HG03558 (cell line): Measurements from ENCODE around the gene SLC40A1.

Source experiments
- ATAC-seq: cut with Tn5 transposase; IDR thresholded peaks from one replicate; pipeline ENCODE4 v1.9.1; 2021; ENCODE audit warnings: moderate number of reproducible peaks; ENCODE audit not compliant: unreplicated experiment; ENCODE audit errors: extremely low read depth

The SLC40A1 gene

DNA sequence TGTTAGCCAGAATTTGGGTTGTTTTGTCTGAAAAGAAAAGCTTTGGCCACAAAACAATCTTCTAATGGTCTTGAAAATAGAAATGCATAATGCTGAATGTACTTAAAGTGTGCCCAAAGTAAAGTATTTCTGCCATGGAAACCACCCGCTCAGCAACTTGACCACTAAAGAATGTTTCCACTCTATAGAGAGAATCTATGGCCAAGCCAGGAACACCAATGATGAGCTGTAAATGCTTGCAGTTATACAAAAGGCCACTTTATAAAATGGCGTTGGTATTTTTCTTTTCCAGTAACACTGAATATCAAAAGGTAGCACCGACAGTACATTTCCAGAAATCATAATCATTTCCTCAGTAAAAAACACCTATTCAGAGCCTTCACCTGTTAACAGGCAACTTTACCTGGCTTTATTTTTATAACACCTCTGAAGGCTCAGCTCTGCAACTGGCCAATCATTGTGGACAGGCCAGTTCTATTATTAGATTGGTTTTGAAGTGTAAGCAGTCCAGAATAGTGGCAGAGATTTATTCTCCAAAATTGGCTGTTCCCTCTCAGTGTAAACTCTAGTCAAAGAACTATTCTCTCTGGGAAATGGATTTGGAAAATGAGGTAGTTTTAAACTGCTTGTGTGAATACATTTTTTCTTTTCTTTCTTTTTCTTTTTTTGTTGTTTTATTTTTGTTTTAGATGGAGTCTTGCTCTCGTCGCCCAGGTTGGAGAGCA, 36.1 kb downstream of the SLC40A1 start:
- no peak for ATAC-seq

GRCh38 chr2:189543367-189543766, 37.2 kb downstream of the SLC40A1 start:
- ATAC-seq, result no peak

DNA sequence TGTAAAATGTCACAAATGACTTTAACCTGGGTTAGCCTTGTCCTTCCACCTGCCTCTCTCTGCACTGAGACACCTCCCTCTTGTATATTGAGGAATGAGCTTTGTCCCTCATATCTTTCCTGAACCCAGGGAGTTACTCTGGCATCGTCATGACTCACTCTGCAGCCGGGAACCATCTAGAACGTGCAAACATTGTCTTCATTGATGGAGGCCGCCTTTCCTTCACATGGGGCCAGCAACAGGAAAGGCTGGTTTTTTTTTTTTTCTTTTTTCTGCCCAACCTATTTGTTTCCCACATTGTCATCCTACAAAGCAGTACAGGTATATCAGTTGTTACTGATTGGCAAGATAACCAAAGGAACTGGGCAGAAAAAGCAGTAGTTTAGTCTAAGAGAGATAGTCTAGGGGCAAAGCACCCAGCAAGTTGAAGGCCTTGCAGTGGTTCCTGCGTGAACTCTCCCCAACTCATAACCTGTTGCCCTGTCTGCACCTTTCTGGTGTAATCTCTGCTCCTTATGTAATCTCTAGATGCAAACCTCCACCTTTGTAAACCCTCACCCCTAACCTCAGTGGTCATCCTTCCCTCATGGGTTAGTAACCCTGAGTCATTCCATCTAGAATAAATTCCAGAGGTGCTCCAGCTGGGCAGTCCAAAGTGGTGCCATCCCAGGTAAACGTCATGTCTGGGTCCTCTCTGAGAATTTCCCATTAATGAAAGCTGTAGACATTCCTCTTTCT, 38.3 kb downstream of the SLC40A1 start:
- ATAC-seq, result no peak

- no peak for ATAC-seq
These were observed 39.0 kb downstream of the SLC40A1 start for GRCh38 chr2:189541591-189541990.

DNA sequence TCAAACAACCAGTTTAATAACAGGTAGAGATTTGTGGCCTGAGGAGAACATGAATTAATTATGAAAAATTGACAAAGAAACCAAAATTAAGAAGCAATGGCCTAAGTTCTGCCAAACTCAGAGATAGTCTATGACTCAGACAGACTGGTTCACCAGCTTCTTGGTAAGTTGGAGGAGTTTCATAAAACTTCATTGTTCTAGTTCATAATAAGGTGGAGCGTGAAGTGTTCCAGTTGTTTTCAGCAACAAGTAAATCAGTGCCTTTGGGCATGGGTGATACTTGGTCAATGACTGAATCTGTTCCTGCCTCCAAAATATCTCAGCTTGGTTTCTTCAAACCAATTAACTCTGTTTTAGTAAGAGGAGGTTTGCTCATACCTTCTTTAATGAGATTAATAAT, 40.0 kb downstream of the SLC40A1 start:
- ATAC-seq, result no peak

- no peak for ATAC-seq
These were observed 42.2 kb downstream of the SLC40A1 start for GRCh38 chr2:189538402-189538801.

- ATAC-seq, result no peak
These were observed 43.8 kb downstream of the SLC40A1 start for GRCh38 chr2:189536830-189537229.

DNA sequence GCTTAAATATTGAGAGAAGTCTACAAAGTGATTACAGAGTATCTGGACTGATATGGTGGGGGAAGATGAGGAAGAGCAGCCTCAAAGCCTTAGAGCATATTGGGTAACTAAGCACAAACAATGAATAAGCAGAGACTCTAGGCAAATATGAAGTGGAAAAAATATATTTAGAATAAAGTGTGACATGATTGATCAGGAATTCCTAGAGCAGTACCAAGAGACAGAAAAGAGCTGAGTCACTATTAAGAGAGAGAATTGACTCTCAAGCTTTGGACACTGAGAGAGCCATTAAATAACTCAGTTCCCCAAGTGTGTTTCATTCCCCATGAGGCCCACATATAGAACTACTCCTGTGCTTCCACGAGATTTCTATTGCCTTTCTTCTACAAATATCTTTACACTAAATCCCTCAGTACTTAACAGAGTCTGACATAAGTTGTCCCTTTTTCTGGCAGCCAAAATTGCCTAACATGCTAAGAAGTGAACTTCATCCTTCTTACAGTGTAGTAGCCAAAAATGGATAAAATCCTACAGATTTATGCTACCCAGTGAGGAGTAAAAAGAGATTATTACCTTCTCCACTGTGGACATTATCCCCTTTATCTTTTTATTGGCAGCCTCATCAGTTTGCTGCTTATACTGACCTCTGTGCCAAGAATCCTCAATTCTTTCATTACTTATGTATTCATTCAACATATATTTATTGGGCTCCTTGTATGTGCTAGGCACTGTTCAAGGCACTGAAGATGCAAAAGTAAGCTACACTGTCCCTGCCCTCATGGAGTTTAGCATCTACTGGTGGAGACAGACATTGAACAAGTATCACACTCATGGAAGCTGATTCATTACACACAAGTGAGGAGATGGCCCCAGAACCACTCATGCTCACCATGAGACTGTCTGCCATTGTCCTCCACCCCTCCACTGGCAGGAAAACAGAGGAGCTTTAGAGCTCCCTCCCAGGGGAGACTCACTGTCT, 45.4 kb downstream of the SLC40A1 start:
- ATAC-seq, result no peak

GRCh38 chr2:189533288-189534035, 47.1 kb downstream of the SLC40A1 start:
- no peak for ATAC-seq

- ATAC-seq, result no peak
These were observed 49.5 kb downstream of the SLC40A1 start for GRCh38 chr2:189530965-189531637.

- ATAC-seq, result no peak
These were observed 52.0 kb downstream of the SLC40A1 start for GRCh38 chr2:189528617-189529016.

- no peak for ATAC-seq
These were observed 52.6 kb downstream of the SLC40A1 start for GRCh38 chr2:189527812-189528592.

GRCh38 chr2:189527041-189527750, 53.4 kb downstream of the SLC40A1 start:
- ATAC-seq, result no peak

DNA sequence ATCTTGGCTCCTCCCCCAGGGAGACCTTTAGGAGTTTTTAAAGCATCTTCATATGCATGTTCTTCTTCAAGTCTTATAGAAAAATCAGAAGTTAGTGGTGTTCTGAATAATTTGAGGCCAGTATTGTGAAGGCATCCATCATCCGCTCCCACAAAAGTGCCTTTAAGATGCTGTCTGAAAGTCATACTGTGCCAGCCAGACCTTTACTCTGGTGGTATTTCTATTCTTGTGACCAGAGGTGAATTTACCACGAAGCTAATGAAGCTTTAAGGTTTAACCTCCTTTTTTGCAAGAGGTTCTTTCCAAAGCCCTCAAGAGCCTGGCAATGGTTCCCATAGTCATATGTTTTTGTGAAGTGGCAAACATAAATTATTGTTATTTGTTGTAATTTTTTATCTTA, 54.3 kb downstream of the SLC40A1 start:
- ATAC-seq, result no peak

- no peak for ATAC-seq
These were observed 55.8 kb downstream of the SLC40A1 start for GRCh38 chr2:189524746-189525145.

DNA sequence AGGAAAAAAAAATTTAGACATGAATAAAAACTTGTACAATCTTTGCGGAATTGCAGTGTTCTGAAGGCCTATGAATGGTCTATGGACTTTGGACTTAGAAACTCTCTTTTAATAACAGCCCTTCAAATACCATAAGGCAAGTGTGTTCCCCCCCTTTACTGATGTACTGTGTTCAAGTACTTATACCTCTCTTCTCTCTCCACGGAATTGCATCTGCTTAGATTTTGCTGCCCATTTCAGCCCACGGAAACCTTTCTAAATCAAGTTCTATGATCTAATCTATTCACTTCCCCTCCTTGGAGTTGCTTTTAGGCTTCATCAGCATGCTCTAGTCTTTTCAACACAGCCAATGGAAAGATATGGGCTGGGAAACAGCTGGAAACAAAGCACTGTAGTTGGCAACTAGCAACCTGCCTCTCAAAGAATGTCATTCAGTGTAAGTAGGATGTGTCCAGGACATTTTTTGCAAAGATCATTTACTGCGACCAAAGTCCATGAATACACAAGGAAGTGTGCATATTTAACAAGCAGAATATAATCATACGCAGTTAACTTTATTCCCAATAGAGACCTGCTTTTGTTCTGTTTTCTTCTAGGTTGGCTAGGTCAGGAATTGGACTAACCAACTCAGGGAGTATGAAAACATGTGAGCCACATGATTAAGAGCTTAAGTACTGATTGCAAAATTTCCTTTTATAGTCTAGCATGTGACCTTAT, 58.0 kb downstream of the SLC40A1 start:
- no peak for ATAC-seq

DNA sequence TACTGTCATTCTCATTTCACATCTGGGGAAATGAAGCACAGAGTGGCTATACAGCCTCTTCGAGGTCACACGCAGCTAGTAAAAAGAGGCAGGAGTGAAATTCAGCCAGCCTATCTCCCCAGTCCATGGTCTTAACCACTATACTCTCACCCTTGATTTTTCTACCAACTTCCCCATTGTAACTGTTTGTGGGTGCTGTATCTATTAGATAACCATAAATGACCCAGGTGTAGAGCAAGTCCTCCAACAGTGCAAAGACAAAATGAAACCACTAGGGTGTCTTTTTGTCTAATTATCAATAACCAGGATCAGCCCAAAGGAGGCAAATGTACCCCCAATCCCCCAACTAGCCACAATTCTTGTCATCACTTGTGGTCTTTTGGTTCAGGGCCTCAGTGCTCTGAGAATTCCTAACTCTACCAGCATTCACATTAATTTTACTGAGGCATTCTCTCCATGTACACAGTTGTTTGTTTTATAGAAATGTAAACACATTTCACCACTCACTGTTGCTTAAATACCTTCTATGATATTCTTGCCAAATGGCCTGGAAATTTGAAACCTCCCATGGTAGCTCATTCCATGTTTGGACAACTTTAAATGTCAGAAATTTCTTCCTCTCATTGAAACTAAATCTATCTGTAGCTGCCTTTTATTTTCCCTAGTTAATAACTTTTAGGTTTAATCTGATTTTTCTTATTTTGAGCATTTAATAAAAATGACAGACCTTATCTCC, 58.7 kb downstream of the SLC40A1 start:
- ATAC-seq, result no peak
